Lower leg skin (tissue), 4 donors: ENCODE measurements around the gene PCYT2. TPM values are rescaled to one million over a fixed set of nuclear protein-coding genes. Genes with fewer than 3 reads are reported as not detected.

Experiments
- DNase-seq, 2 donors: peaks; one replicate each; pipeline ENCODE4 v3.0.0-alpha.2; 2019; ENCODE audit warnings: low spot score in 2 of 2
- H3K4me3 ChIP-seq: fragments of 200-600 bp; sonication (generic); 2 replicates; pipeline ENCODE4 v1.5.1; 2017; ENCODE audit warnings: mild to moderate bottlenecking, low read depth; ENCODE audit not compliant: poor library complexity, severe bottlenecking
- POLR2A ChIP-seq, 2 donors: fragments of 450-650 bp; IDR thresholded peaks; one replicate each; pipeline ENCODE4 v1.6.1; 2016 to 2017; ENCODE audit warnings: antibody characterized with exemption in 2 of 2, mild to moderate bottlenecking in 1 of 2, moderate library complexity in 1 of 2
- WGBS, 2 donors: methylation state at CpG; one replicate each; pipeline ENCODE4 v1.1.5; 2018; 5-methylcytosine and 5-hydroxymethylcytosine counted together
- intact Hi-C: fragments of 100-400 bp; cut with DNase I; formaldehyde crosslinking; loops from one replicate; pipeline ENCODE4 v1.15.0; 2023; ENCODE audit warnings: low total_unique reads
- total RNA-seq, 4 donors: library from RNA; depleted of rRNA; stranded (reverse); fragments of >200 nt; gene quantifications; one replicate each; pipeline ENCODE4 v1.1.0, GENCODE V29; 2016
- TF ChIP-seq, protein P1 (sequence below), 3 donors: fragments of 450-650 bp; IDR thresholded peaks; one replicate each; pipeline ENCODE4 v1.5.1; 2016; ENCODE audit warnings: antibody characterized with exemption in 3 of 3, mild to moderate bottlenecking in 3 of 3, moderate library complexity in 2 of 3

PCYT2 gene
- total RNA-seq, 4 donors from 2014 or later, result 16.2 to 37.0 (median 25.3) TPM

DNA sequence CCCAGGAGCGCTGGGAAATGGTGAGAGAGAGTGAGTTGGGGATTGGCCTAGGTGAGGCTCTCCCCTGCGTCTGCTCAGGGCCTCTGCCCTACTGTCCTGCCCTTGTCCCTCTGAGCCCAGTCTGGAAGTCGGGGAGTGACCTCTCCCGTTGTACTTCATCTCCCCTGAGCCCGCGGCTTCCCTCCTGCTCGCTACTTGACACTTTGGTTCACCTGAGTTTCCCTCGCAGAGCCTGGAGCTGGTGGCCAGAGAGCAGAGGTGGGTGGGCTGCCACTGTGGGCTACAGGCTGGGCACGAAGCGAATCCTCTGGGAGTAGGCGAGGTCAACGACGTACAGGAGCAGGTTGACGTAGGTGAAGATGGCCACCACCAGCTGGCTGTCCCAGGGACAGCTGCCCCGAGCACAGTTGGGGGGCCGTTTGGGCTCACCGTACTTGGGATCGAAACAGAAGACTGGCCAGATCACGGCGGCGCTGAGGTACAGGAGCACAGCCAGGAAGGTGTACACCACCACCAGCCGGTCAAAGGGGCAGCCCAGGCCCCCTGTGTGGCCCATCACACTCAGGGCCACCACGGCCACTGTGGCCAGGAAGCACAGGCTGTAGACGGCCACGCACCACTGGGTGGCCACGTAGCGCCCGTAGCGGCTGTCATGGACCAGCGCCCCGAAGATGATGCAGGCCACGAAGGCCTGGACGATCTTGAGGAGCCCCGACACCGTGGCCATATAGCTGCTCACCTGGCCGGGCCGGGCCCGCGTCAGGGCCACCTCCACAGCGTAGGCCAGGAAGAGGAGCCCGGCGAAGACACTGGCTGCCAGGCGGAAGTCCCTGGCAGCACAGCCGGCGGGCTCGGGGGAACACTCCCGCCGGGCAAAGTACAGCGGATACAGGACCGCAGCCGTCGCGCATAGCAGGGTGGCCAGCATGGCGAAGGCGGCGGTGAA, 29.6 kb upstream of the PCYT2 start:
- WGBS, 2 donors, result 89 to 92% methylated on average over 41 to 55 of the region's 56 CpGs
- DNase-seq, result no peak
- TF ChIP-seq, protein P1, sequence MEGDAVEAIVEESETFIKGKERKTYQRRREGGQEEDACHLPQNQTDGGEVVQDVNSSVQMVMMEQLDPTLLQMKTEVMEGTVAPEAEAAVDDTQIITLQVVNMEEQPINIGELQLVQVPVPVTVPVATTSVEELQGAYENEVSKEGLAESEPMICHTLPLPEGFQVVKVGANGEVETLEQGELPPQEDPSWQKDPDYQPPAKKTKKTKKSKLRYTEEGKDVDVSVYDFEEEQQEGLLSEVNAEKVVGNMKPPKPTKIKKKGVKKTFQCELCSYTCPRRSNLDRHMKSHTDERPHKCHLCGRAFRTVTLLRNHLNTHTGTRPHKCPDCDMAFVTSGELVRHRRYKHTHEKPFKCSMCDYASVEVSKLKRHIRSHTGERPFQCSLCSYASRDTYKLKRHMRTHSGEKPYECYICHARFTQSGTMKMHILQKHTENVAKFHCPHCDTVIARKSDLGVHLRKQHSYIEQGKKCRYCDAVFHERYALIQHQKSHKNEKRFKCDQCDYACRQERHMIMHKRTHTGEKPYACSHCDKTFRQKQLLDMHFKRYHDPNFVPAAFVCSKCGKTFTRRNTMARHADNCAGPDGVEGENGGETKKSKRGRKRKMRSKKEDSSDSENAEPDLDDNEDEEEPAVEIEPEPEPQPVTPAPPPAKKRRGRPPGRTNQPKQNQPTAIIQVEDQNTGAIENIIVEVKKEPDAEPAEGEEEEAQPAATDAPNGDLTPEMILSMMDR (IDR thresholded peaks at IDR 0.05), result no peak
- no peak for TF ChIP-seq POLR2A (IDR thresholded peaks at IDR 0.05)
- intact Hi-C loops, result no loop called here
- no peak overlapping the region for H3K4me3 ChIP-seq

DNA sequence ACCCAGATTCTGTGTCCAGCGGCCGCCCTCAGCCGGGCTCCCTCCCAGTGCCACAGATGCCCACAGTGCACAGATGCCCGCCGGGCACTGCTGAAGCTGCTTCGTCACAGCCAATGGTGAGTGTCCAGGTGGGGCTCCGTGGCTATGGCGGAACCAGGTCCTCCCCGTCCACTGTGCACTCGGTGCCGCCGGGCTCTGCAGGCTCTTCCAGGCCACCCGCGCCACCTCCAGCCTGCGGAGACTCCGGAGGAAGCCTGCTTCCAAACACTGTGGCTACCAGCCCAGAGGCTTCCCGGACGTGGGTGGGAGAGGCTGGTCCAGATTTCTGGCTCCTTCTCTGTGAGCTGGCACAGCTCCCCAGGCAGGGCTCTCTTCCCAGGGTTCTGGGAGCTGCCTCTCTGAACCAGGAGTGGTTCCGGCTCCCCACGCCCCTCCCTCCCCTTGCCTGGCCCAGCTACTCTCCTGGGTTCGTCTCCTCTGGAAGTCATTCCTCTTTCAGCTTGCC, 28.7 kb upstream of the PCYT2 start:
- intact Hi-C loops, result no loop called here
- no peak overlapping the region for H3K4me3 ChIP-seq
- no peak for DNase-seq
- WGBS, 2 donors, result 42 to 48% methylated on average over 18 to 21 of the region's 21 CpGs
- TF ChIP-seq, protein P1 (IDR thresholded peaks at IDR 0.05), result no peak
- no peak for TF ChIP-seq POLR2A (IDR thresholded peaks at IDR 0.05)

DNA sequence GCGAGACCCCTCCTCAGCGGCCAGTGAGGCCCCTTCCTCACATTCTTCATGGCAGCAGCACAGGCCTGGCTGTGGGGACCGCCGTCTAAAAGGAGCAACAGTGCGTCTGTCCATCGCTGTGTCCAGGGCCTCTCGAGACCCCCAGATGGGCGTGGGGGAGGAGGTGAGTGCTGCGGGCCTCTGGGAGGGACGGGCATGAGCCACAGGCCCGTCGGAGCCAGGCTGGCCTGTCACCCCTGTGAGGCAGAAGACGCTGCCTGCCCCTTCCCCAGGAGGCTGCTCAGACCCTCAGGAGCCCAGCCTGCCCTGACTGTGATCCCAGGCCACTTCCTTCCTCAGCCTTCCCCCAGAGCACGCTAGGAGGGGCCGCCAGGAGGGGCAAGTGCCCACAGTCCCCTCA, 28.0 kb upstream of the PCYT2 start:
- H3K4me3 ChIP-seq, result no peak overlapping the region
- intact Hi-C loops, result no loop called here
- WGBS, 2 donors, result 66 to 78% methylated on average over 14 to 15 of the region's 15 CpGs
- DNase-seq, result no peak
- TF ChIP-seq, protein P1 (IDR thresholded peaks at IDR 0.05), result no peak
- TF ChIP-seq POLR2A (IDR thresholded peaks at IDR 0.05), result no peak

DNA sequence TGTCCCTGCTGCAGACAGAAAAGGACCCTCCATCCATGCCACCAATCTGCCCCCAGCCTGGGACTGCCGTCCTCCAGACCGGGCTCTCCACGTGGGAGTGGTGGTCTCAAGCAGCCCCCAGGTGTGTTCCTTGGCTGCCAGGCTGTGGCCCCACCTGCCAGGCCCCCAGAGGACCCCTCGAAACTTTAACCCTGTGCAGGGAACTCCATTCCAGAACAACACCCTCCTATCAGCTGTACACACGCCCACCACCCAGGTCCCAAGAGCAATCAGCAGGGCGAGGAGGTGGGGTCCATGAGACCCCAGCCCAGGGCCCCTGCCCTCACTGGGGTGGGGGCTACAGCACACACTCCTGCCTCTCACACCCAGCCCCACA, 24.5 kb upstream of the PCYT2 start:
- no peak for DNase-seq
- intact Hi-C loops, result no loop called here
- TF ChIP-seq POLR2A (IDR thresholded peaks at IDR 0.05), result no peak
- TF ChIP-seq, protein P1 (IDR thresholded peaks at IDR 0.05), result no peak
- whole genome bisulfite sequencing, 2 donors, result 80 to 91% methylated on average over 5 to 6 of the region's 6 CpGs
- H3K4me3 ChIP-seq, result no peak overlapping the region

DNA sequence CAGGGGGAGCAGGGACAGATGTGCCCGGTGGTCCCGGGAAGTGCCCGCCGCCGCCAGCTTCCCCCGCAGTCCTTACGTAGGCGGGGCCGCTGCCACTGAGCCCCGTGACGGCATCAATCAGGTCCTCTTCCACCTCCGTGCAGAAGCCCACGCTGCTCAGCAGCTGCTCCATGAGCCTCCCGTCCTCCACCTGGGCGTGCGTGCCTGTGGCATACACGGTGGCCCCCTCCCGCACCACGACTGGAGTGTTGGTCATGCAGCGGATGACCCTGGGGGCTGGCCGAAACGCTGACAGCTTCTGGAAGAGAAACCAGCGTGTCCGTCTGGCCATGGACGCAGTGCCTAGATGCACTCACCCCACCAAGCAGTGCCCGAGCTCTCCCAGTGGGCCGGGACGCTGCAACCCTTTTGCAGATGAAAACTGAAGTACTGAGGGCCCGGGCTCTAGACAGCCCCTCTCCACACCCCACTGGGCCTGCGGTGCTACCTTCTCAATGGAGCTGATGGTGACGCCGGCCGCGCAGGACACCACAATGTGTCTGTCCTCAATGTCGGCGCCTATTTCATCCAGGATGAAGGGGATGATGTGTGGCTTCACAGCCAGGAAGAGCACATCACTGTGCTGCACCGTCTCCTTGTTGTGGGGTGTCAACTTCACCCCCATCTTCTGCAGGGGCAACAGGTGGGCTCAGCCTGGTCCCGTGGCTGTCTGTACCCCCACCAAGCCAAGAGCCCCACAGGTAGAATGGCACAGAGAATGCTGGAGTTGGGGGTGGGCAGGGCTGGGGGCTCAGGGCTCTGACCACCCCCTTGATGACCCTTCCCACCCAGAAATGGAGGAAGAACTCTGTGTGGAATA, 23.9 kb upstream of the PCYT2 start:
- intact Hi-C loops, result no loop called here
- WGBS, 2 donors, result 93 to 94% methylated on average over 25 to 32 of the region's 38 CpGs
- TF ChIP-seq, protein P1 (IDR thresholded peaks at IDR 0.05), result no peak
- no peak for TF ChIP-seq POLR2A (IDR thresholded peaks at IDR 0.05)
- no peak overlapping the region for H3K4me3 ChIP-seq
- no peak for DNase-seq
